ENCODE measurements around the gene CCDC9B.

Gene CCDC9B

DNA sequence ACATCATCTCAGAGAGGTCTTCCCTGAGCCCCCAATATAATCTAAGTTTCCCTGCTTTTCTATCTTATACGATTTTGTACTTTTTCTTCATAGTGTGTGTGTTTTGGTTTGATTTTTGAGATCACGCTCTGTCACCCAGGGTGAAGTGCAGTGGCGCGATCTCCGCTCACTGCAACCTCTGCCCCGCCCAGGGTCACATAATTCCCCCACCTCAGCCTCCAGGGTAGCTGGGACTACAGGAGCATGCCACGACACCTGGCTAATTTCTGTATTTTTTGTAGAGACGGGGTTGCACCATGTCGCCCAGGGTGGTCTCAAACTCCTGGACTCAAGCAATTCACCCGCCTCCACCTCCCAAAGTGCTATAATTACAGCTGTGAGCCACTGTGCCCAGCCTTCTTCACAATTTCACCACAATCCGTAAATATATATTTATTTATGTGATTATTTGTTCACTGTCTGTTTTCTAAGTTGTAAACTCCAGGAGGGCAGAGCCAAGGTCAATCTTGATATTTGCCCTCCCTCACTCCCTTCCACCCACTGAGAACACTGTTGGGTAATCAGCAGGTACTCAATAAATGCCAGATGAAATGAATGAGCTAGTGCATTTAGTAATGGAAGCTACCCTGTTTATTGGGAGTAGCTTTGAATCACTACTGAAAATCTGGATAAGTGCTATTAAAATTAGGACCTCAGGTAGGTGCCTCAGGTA, 41.2 kb upstream of the CCDC9B start:
- TF ChIP-seq, protein P1, sequence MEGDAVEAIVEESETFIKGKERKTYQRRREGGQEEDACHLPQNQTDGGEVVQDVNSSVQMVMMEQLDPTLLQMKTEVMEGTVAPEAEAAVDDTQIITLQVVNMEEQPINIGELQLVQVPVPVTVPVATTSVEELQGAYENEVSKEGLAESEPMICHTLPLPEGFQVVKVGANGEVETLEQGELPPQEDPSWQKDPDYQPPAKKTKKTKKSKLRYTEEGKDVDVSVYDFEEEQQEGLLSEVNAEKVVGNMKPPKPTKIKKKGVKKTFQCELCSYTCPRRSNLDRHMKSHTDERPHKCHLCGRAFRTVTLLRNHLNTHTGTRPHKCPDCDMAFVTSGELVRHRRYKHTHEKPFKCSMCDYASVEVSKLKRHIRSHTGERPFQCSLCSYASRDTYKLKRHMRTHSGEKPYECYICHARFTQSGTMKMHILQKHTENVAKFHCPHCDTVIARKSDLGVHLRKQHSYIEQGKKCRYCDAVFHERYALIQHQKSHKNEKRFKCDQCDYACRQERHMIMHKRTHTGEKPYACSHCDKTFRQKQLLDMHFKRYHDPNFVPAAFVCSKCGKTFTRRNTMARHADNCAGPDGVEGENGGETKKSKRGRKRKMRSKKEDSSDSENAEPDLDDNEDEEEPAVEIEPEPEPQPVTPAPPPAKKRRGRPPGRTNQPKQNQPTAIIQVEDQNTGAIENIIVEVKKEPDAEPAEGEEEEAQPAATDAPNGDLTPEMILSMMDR (IDR thresholded peaks at IDR 0.05; ENCODE audit: control insufficient read depth, extremely low read depth, insufficient read depth) = no peak
- no peak overlapping the region for H3K4me3 ChIP-seq (ENCODE audit: low read depth, low read length)
- DNase-seq (ENCODE audit: low read depth) = peak; percentile 44

GRCh38 chr15:40380636-40381035, 39.9 kb upstream of the CCDC9B start:
- no peak for DNase-seq (ENCODE audit: low read depth)
- no peak overlapping the region for H3K4me3 ChIP-seq (ENCODE audit: low read depth, low read length)
- TF ChIP-seq, protein P1 (IDR thresholded peaks at IDR 0.05; ENCODE audit: control insufficient read depth, extremely low read depth, insufficient read depth) = no peak

GRCh38 chr15:40379853-40380252, 39.1 kb upstream of the CCDC9B start:
- no peak for DNase-seq (ENCODE audit: low read depth)
- H3K4me3 ChIP-seq (ENCODE audit: low read depth, low read length) = no peak overlapping the region
- TF ChIP-seq, protein P1 (IDR thresholded peaks at IDR 0.05; ENCODE audit: control insufficient read depth, extremely low read depth, insufficient read depth) = no peak

DNA sequence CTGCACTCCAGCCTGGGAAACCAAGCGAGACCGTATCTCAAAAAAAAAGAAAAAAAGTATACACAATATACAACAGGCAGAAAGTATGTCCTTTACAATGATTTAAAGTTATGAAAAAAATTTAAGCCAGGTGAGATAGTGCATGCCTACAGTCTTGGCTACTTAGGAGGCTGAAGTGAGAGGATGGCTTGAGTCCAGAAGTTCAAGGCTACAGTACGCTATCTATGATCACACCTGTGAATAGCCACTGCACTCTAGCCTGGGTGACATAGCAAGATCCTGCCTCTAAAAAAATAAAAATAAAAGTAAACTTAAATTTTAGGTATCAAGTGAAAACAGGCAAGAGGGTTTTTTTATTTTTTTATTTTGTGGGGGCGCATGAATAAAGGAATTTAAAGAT, 38.6 kb upstream of the CCDC9B start:
- TF ChIP-seq, protein P1 (IDR thresholded peaks at IDR 0.05; ENCODE audit: control insufficient read depth, extremely low read depth, insufficient read depth) = no peak
- no peak overlapping the region for H3K4me3 ChIP-seq (ENCODE audit: low read depth, low read length)
- no peak for DNase-seq (ENCODE audit: low read depth)

DNA sequence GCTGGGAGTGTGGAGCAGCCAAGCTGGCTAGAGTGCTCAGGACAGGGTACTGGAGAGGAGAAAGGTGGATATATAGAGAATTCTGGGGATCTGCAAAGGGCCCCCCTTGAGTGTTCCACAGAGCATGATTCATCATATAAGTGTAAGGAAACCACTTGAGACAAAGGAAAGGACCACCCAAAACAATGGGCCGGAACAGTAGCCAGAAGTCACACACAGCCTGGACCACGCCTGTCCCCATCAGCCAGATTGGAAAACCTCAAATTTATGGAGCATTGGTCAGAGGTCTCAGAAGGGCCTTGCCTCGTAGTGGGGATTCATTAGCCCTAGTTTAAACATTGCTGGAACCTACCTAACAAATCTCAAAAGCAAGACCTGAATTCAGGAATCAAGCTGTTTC, 36.9 kb upstream of the CCDC9B start:
- no peak for DNase-seq (ENCODE audit: low read depth)
- TF ChIP-seq, protein P1 (IDR thresholded peaks at IDR 0.05; ENCODE audit: control insufficient read depth, extremely low read depth, insufficient read depth) = no peak
- no peak overlapping the region for H3K4me3 ChIP-seq (ENCODE audit: low read depth, low read length)

DNA sequence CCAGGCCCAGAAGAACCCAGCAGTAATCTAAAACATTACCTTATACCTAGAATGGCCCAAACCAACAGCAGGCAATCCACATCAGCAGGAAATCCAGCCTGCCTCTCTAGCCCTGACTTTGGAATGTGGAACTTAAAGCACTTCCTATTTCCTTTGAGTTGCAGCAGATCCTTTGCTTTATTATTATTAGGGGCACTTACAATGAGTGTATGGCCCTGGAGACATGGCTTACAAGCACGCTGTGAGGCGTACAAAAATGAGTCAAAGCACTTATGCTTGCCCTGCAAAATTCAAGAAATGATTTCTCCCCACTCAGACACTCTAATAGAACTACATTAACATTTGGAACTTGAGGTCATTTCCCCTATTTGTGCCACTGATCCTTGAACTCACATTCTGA, 32.2 kb upstream of the CCDC9B start:
- H3K4me3 ChIP-seq (ENCODE audit: low read depth, low read length) = no peak overlapping the region
- TF ChIP-seq, protein P1 (IDR thresholded peaks at IDR 0.05; ENCODE audit: control insufficient read depth, extremely low read depth, insufficient read depth) = no peak
- no peak for DNase-seq (ENCODE audit: low read depth)

GRCh38 chr15:40369971-40370370, 29.2 kb upstream of the CCDC9B start:
- TF ChIP-seq, protein P1 (IDR thresholded peaks at IDR 0.05; ENCODE audit: control insufficient read depth, extremely low read depth, insufficient read depth) = no peak
- no peak overlapping the region for H3K4me3 ChIP-seq (ENCODE audit: low read depth, low read length)
- DNase-seq (ENCODE audit: low read depth) = no peak
